ENCODE measurements around the gene CUBN. TPM values are rescaled to one million over a fixed set of nuclear protein-coding genes. Genes with fewer than 3 reads are reported as not detected.

The CUBN gene
- total and polyA plus RNA-seq, 10 of the 15 experiments (the other 5 are each of a cell fraction or from before 2014, with no cell fraction given) = under 0.01 to 0.14 (median 0.02) TPM; not detected in 6

DNA sequence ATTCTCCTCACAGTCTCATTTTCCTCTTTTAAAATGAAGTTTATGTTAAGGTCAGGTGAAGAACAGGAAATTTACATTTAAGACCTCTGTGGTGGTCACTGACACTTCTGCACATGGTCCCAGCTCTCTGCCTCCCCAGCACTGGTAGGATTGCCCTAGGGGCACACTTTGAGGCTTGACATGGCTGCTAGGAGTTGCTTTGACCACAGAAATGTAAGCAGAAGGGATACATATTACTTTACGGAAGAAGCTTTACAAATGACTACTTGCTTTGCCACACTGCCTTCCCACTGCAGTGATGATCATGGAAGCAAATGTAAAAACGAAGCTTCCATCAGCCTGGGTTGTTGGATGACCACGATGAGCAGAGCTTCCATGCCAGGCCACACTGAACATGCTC, 259.3 kb downstream of the CUBN start (continued):
- TF ChIP-seq TBL1XR1 (IDR thresholded peaks at IDR 0.05; ENCODE audit: low read depth, low read length) = no peak
- TF ChIP-seq HDGF (IDR thresholded peaks at IDR 0.05) = no peak
- TF ChIP-seq ZNF207 (IDR thresholded peaks at IDR 0.05; ENCODE audit: borderline replicate concordance) = no peak
- TF ChIP-seq, protein P1, sequence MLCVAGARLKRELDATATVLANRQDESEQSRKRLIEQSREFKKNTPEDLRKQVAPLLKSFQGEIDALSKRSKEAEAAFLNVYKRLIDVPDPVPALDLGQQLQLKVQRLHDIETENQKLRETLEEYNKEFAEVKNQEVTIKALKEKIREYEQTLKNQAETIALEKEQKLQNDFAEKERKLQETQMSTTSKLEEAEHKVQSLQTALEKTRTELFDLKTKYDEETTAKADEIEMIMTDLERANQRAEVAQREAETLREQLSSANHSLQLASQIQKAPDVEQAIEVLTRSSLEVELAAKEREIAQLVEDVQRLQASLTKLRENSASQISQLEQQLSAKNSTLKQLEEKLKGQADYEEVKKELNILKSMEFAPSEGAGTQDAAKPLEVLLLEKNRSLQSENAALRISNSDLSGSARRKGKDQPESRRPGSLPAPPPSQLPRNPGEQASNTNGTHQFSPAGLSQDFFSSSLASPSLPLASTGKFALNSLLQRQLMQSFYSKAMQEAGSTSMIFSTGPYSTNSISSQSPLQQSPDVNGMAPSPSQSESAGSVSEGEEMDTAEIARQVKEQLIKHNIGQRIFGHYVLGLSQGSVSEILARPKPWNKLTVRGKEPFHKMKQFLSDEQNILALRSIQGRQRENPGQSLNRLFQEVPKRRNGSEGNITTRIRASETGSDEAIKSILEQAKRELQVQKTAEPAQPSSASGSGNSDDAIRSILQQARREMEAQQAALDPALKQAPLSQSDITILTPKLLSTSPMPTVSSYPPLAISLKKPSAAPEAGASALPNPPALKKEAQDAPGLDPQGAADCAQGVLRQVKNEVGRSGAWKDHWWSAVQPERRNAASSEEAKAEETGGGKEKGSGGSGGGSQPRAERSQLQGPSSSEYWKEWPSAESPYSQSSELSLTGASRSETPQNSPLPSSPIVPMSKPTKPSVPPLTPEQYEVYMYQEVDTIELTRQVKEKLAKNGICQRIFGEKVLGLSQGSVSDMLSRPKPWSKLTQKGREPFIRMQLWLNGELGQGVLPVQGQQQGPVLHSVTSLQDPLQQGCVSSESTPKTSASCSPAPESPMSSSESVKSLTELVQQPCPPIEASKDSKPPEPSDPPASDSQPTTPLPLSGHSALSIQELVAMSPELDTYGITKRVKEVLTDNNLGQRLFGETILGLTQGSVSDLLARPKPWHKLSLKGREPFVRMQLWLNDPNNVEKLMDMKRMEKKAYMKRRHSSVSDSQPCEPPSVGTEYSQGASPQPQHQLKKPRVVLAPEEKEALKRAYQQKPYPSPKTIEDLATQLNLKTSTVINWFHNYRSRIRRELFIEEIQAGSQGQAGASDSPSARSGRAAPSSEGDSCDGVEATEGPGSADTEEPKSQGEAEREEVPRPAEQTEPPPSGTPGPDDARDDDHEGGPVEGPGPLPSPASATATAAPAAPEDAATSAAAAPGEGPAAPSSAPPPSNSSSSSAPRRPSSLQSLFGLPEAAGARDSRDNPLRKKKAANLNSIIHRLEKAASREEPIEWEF (IDR thresholded peaks at IDR 0.05; ENCODE audit: insufficient replicate concordance, low read depth, low read length) = no peak
- TF ChIP-seq SREBF2 (IDR thresholded peaks at IDR 0.05; ENCODE audit: low read length) = no peak
- TF ChIP-seq ETV6 (conservative IDR thresholded peaks at IDR 0.05 in 1 of 2, IDR thresholded peaks at IDR 0.05 in 1 of 2; ENCODE audit: borderline replicate concordance in 1 of 2, low read depth in 1 of 2) = no peak
- TF ChIP-seq, protein P2, sequence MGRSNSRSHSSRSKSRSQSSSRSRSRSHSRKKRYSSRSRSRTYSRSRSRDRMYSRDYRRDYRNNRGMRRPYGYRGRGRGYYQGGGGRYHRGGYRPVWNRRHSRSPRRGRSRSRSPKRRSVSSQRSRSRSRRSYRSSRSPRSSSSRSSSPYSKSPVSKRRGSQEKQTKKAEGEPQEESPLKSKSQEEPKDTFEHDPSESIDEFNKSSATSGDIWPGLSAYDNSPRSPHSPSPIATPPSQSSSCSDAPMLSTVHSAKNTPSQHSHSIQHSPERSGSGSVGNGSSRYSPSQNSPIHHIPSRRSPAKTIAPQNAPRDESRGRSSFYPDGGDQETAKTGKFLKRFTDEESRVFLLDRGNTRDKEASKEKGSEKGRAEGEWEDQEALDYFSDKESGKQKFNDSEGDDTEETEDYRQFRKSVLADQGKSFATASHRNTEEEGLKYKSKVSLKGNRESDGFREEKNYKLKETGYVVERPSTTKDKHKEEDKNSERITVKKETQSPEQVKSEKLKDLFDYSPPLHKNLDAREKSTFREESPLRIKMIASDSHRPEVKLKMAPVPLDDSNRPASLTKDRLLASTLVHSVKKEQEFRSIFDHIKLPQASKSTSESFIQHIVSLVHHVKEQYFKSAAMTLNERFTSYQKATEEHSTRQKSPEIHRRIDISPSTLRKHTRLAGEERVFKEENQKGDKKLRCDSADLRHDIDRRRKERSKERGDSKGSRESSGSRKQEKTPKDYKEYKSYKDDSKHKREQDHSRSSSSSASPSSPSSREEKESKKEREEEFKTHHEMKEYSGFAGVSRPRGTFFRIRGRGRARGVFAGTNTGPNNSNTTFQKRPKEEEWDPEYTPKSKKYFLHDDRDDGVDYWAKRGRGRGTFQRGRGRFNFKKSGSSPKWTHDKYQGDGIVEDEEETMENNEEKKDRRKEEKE (IDR thresholded peaks at IDR 0.05) = no peak
- TF ChIP-seq RUNX3 (IDR thresholded peaks at IDR 0.05; ENCODE audit: low read length) = no peak

All from GM12878 (cell line).